Hepatocyte (in vitro differentiated cells): ENCODE measurements around the gene WDFY4.

Experiments
- EZH2 ChIP-seq: fragments of 200-600 bp; sonication (generic); IDR thresholded peaks from 2 replicates; pipeline ENCODE4 v1.6.1; 2016; ENCODE audit warnings: antibody characterized with exemption, mild to moderate bottlenecking, borderline replicate concordance
- EZH2phosphoT487 ChIP-seq: fragments of 200-600 bp; sonication (generic); IDR thresholded peaks from one replicate; pipeline ENCODE4 v1.6.1; 2018; ENCODE audit warnings: antibody characterized with exemption, mild to moderate bottlenecking, low read depth, moderate library complexity; ENCODE audit not compliant: unreplicated experiment, severe bottlenecking
- TF ChIP-seq, protein P1 (sequence below): fragments of 200-600 bp; sonication (generic); IDR thresholded peaks from 2 replicates; pipeline ENCODE4 v1.5.1; 2016; ENCODE audit warnings: antibody characterized with exemption, mild to moderate bottlenecking; ENCODE audit not compliant: poor library complexity

DNA sequence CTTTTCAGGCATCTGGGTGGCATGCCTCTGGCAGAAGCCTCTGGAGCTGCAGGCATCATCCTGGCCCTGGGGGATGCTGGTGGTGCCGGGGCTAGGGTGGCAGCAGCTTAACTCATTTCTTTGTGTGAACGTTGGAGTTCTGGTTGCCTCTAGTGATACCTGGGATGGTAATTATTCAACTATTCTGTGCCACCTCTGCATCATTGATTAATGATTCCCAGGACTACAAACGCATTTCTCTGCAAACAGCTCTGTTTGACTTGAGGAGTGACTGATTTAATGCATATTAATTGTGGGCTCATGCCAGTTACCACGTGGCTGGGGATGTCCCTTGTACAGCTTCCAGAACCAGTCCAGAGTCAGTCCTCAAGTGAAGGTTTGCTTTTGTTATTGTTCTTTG, 199.0 kb downstream of the WDFY4 start:
- TF ChIP-seq EZH2phosphoT487: no peak
- TF ChIP-seq, protein P1, sequence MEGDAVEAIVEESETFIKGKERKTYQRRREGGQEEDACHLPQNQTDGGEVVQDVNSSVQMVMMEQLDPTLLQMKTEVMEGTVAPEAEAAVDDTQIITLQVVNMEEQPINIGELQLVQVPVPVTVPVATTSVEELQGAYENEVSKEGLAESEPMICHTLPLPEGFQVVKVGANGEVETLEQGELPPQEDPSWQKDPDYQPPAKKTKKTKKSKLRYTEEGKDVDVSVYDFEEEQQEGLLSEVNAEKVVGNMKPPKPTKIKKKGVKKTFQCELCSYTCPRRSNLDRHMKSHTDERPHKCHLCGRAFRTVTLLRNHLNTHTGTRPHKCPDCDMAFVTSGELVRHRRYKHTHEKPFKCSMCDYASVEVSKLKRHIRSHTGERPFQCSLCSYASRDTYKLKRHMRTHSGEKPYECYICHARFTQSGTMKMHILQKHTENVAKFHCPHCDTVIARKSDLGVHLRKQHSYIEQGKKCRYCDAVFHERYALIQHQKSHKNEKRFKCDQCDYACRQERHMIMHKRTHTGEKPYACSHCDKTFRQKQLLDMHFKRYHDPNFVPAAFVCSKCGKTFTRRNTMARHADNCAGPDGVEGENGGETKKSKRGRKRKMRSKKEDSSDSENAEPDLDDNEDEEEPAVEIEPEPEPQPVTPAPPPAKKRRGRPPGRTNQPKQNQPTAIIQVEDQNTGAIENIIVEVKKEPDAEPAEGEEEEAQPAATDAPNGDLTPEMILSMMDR: no peak
- TF ChIP-seq EZH2: no peak
